IMR-90 (cell line): ENCODE measurements around the gene SLC25A31. TPM values are rescaled to one million over a fixed set of nuclear protein-coding genes. Genes with fewer than 3 reads are reported as not detected.

Source experiments
- ATAC-seq: fragments of 200-7000 bp; cut with Tn5 transposase; 2 replicates; pipeline ENCODE4 v1.9.1; 2020; ENCODE audit warnings: low read depth, mild to moderate bottlenecking, moderate library complexity
- BruUV-seq: library from RNA; stranded (reverse); fragments of 400-500 nt; replicated peaks from 2 replicates; lab custom pipeline; 2021; lab: Mats Ljungman, UMichigan
- CTCF ChIA-PET: fragments of 300-600 bp; formaldehyde crosslinking; extraction: SDS; loops from one replicate; lab custom pipeline; 2021; ENCODE audit warnings: antibody characterized with exemption; lab: Yijun Ruan, JAX
- POLR2A ChIA-PET: fragments of 300-600 bp; sonication (Branson Sonifier 250); formaldehyde crosslinking; loops from one replicate; lab custom pipeline; 2022; ENCODE audit warnings: antibody characterized with exemption; ENCODE audit not compliant: unreplicated experiment; lab: Charles Lee
- DNase-seq: peaks from one replicate; pipeline ENCODE4 v3.0.0; 2013
- H2AFZ ChIP-seq: replicated peaks from 2 replicates; pipeline ENCODE3; 2013; ENCODE audit warnings: low read length, mild to moderate bottlenecking; ENCODE audit not compliant: poor library complexity
- H2AK5ac ChIP-seq: 2 replicates; pipeline ENCODE4 v1.6.1; 2013; ENCODE audit warnings: low read depth, low read length, inconsistent platforms
- H2AK9ac ChIP-seq: replicated peaks from 2 replicates; pipeline ENCODE3; 2013; ENCODE audit warnings: mild to moderate bottlenecking, low read depth, low read length, moderate library complexity; ENCODE audit not compliant: poor library complexity
- H2BK120ac ChIP-seq: 2 replicates; pipeline ENCODE4 v1.6.1; 2013; ENCODE audit warnings: low read depth, low read length, inconsistent platforms
- H2BK15ac ChIP-seq: 3 replicates; pipeline ENCODE4 v1.6.1; 2013; ENCODE audit warnings: low read depth, low read length, inconsistent platforms
- H2BK20ac ChIP-seq: 2 replicates; pipeline ENCODE4 v1.6.1; 2013; ENCODE audit warnings: low read depth, mild to moderate bottlenecking, inconsistent platforms, low read length, moderate library complexity
- H2BK5ac ChIP-seq: 2 replicates; pipeline ENCODE4 v1.6.1; 2013; ENCODE audit warnings: mild to moderate bottlenecking, low read depth, low read length, inconsistent platforms; ENCODE audit not compliant: poor library complexity, severe bottlenecking
- H3K14ac ChIP-seq: replicated peaks from 2 replicates; pipeline ENCODE4 v1.6.1; 2013; ENCODE audit warnings: low read depth, low read length, inconsistent platforms
- H3K18ac ChIP-seq: 2 replicates; pipeline ENCODE4 v1.6.1; 2013; ENCODE audit warnings: low read depth, low read length, control low read depth
- H3K23ac ChIP-seq: 2 replicates; pipeline ENCODE4 v1.6.1; 2013; ENCODE audit warnings: low read depth, low read length, inconsistent platforms
- H3K27ac ChIP-seq: 2 replicates; pipeline ENCODE4 v1.5.1; 2013; ENCODE audit warnings: mild to moderate bottlenecking, control low read depth, low read length; ENCODE audit not compliant: insufficient read depth
- H3K27me3 ChIP-seq: 2 replicates; pipeline ENCODE4 v1.6.1; 2013; ENCODE audit warnings: low read length; ENCODE audit not compliant: control insufficient read depth, insufficient read depth
- H3K36me3 ChIP-seq: 2 replicates; pipeline ENCODE4 v1.6.1; 2013; ENCODE audit warnings: low read length, mixed read lengths; ENCODE audit not compliant: control insufficient read depth, insufficient read depth
- H3K4ac ChIP-seq: 2 replicates; pipeline ENCODE4 v1.6.1; 2013; ENCODE audit warnings: low read depth, low read length, inconsistent platforms
- H3K4me1 ChIP-seq: 2 replicates; pipeline ENCODE4 v1.6.1; 2013; ENCODE audit warnings: low read length, mixed read lengths; ENCODE audit not compliant: control insufficient read depth, insufficient read depth
- H3K4me2 ChIP-seq: 2 replicates; pipeline ENCODE4 v1.6.1; 2013; ENCODE audit warnings: low read depth, mild to moderate bottlenecking, control low read depth, low read length, moderate library complexity
- H3K4me3 ChIP-seq: 2 replicates; pipeline ENCODE4 v1.5.1; 2013; ENCODE audit warnings: low read depth, mild to moderate bottlenecking, control low read depth, low read length, moderate library complexity; ENCODE audit not compliant: insufficient read depth
- H3K56ac ChIP-seq: 2 replicates; pipeline ENCODE4 v1.6.1; 2013; ENCODE audit warnings: low read length, inconsistent platforms; ENCODE audit not compliant: insufficient read depth; ENCODE audit errors: extremely low read depth
- H3K79me1 ChIP-seq, 2 experiments: 2 replicates each; pipeline ENCODE4 v1.6.1; 2013; ENCODE audit warnings: low read length in 2 of 2, inconsistent platforms in 1 of 2, low read depth in 1 of 2
- H3K9ac ChIP-seq: 2 replicates; pipeline ENCODE4 v1.6.1; 2013; ENCODE audit warnings: low read depth, low read length, control low read depth
- H3K9me1 ChIP-seq: 2 replicates; pipeline ENCODE4 v1.6.1; 2013; ENCODE audit warnings: low read length, inconsistent platforms; ENCODE audit not compliant: insufficient read depth
- H3K9me3 ChIP-seq: 2 replicates; pipeline ENCODE4 v1.6.1; 2013; ENCODE audit warnings: low read length; ENCODE audit not compliant: control insufficient read depth, insufficient read depth
- H4K20me1 ChIP-seq: 2 replicates; pipeline ENCODE4 v1.6.1; 2013; ENCODE audit warnings: low read length, inconsistent platforms; ENCODE audit not compliant: insufficient read depth
- H4K5ac ChIP-seq: 2 replicates; pipeline ENCODE4 v1.6.1; 2013; ENCODE audit warnings: mild to moderate bottlenecking, low read depth, low read length, control low read depth
- H4K8ac ChIP-seq, 2 experiments: 2 replicates each; pipeline ENCODE4 v1.6.1; 2013; ENCODE audit warnings: low read depth in 2 of 2, low read length in 2 of 2, control low read depth in 1 of 2, inconsistent platforms in 1 of 2
- H4K91ac ChIP-seq: 2 replicates; pipeline ENCODE4 v1.6.1; 2013; ENCODE audit warnings: low read depth, low read length, inconsistent platforms; ENCODE audit not compliant: insufficient read depth
- BHLHE40 ChIP-seq: fragments of 150-350 bp; IDR thresholded peaks from 2 replicates; pipeline ENCODE4 v1.6.1; 2016; ENCODE audit warnings: mild to moderate bottlenecking, low read depth, low read length
- CEBPB ChIP-seq: IDR thresholded peaks from 2 replicates; pipeline ENCODE4 v1.6.1; 2012; ENCODE audit warnings: low read depth, low read length, improper control_type of control experiment
- CHD1 ChIP-seq: IDR thresholded peaks from 2 replicates; pipeline ENCODE4 v1.6.1; 2012; ENCODE audit warnings: low read depth, low read length, improper control_type of control experiment
- CTCF ChIP-seq: conservative IDR thresholded peaks from 2 replicates; pipeline ENCODE4 v1.5.1; 2012; ENCODE audit warnings: mild to moderate bottlenecking, low read depth, low read length, improper control_type of control experiment
- FOS ChIP-seq: fragments of 150-350 bp; IDR thresholded peaks from 2 replicates; pipeline ENCODE4 v1.6.1; 2016; ENCODE audit warnings: low read depth, low read length
- MAFK ChIP-seq: IDR thresholded peaks from 2 replicates; pipeline ENCODE4 v1.6.1; 2012; ENCODE audit warnings: low read depth, low read length, improper control_type of control experiment
- MAZ ChIP-seq: IDR thresholded peaks from 2 replicates; pipeline ENCODE4 v1.6.1; 2012; ENCODE audit warnings: low read depth, mild to moderate bottlenecking, low read length, improper control_type of control experiment, moderate library complexity, borderline replicate concordance
- MXI1 ChIP-seq: IDR thresholded peaks from 2 replicates; pipeline ENCODE4 v1.6.1; 2012; ENCODE audit warnings: low read depth, mild to moderate bottlenecking, low read length, moderate library complexity, borderline replicate concordance
- POLR2A ChIP-seq: IDR thresholded peaks from 2 replicates; pipeline ENCODE4 v1.6.1; 2012; ENCODE audit warnings: mild to moderate bottlenecking, low read depth, low read length
- RAD21 ChIP-seq: IDR thresholded peaks from 2 replicates; pipeline ENCODE4 v1.6.1; 2012; ENCODE audit warnings: low read length, improper control_type of control experiment
- RCOR1 ChIP-seq: IDR thresholded peaks from 2 replicates; pipeline ENCODE4 v1.6.1; 2012; ENCODE audit warnings: mild to moderate bottlenecking, low read length, improper control_type of control experiment; ENCODE audit not compliant: insufficient replicate concordance
- RFX5 ChIP-seq: IDR thresholded peaks from 2 replicates; pipeline ENCODE4 v1.8.0; 2012; ENCODE audit warnings: low read depth, mild to moderate bottlenecking, low read length, moderate library complexity
- SMC3 ChIP-seq: fragments of 150-350 bp; IDR thresholded peaks from 2 replicates; pipeline ENCODE4 v1.6.1; 2016; ENCODE audit warnings: low read depth, mild to moderate bottlenecking, antibody characterized with exemption, low read length, moderate library complexity
- whole genome bisulfite sequencing, 2 experiments: methylation state at CpG; one replicate each; pipeline versions ENCODE4 v1.1.5 to v1.1.7; 2013; ENCODE audit warnings: missing lambda C conversion rate in 2 of 2; ENCODE audit not compliant: insufficient read length in 1 of 2; ENCODE audit errors: extremely low coverage in 2 of 2; 5-methylcytosine and 5-hydroxymethylcytosine counted together
- dilution Hi-C: fragments of 300-500 bp; cut with HindIII; formaldehyde crosslinking; loops from one replicate; pipeline ENCODE4 v1.14.3; 2018; ENCODE audit warnings: low sequenced_read_pairs; ENCODE audit not compliant: unreplicated experiment
- in situ Hi-C: fragments of 300-500 bp; cut with MboI; formaldehyde crosslinking; loops from 3 replicates; pipeline ENCODE4 v1.14.3; 2019; ENCODE audit warnings: low sequenced_read_pairs, inconsistent platforms, mixed read lengths
- intact Hi-C: fragments of 100-400 bp; cut with micrococcal nuclease; formaldehyde crosslinking; loops from 2 replicates; pipeline ENCODE4 v1.10.0; 2022
- polyA plus RNA-seq, 3 experiments: library from polyadenylated mRNA; depleted of rRNA; stranded (reverse); fragments of >200 nt; gene quantifications; 2 replicates each; pipeline ENCODE4 v1.2.3, GENCODE V29; 2012; ENCODE audit warnings: low replicate concordance in 1 of 3
- total RNA-seq: library from RNA; depleted of rRNA; stranded (reverse); fragments of >200 nt; gene quantifications from 2 replicates; pipeline ENCODE4 v1.2.3, GENCODE V29; 2012
- TF ChIP-seq, protein P1 (sequence below): fragments of 150-350 bp; IDR thresholded peaks from 2 replicates; pipeline ENCODE4 v1.6.1; 2016; ENCODE audit warnings: low read depth, mild to moderate bottlenecking, low read length, moderate library complexity, borderline replicate concordance

The SLC25A31 gene
- total and polyA plus RNA-seq, 2 of the 4 experiments (the other 2 are of a cell fraction): not detected

DNA sequence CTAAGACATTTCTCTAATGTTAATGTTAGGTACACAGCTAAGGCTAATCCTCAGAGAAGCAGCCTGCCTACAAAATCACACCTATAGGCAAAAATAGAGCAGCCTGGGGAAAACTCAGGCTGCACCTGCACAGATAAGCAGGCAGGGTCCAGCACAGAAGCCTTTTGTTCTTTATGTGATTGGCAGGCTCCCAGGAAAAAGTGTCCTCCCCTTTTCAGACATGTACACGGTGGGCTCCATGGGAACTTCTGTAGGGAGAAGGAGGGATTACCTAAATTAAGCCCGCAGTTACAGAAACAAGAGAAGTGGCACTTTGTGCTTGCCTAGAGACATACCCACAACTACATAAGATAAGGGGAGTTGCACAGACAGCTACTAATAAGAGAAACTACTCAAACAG is 47.9 kb downstream of the SLC25A31 start:
- Histone ChIP-seq H4K91ac (no peak overlapping the region), H2BK15ac (no peak overlapping the region), H4K20me1 (no peaks in the 10 kb centered on the region), H3K9ac (no peak overlapping the region), H4K5ac (no peak overlapping the region), H4K8ac (no peak overlapping the region), H2BK120ac (no peak overlapping the region), H3K4ac (no peak overlapping the region), H3K27ac (no peak overlapping the region), H3K14ac (no peak overlapping the region), H3K9me3 (no peaks in the 10 kb centered on the region), H3K79me1 (no peaks in the 10 kb centered on the region), H3K4me3 (no peak overlapping the region), H2AK5ac (no peak overlapping the region), H3K18ac (no peak overlapping the region), H3K36me3 (no peaks in the 10 kb centered on the region), H3K4me2 (no peak overlapping the region), H2AFZ (no peak overlapping the region), H2BK20ac (no peak overlapping the region), H2AK9ac (no peak overlapping the region), H3K4me1 (no peaks in the 10 kb centered on the region), H3K56ac (no peak overlapping the region), H2BK5ac (no peak overlapping the region), H3K9me1 (0 out of 2 replicates have a peak, but pooled peaks cover 3% of the 10 kb centered on the region), H3K27me3 (no peaks in the 10 kb centered on the region; the same call in 1 of the 2 replicates), H3K23ac (no peak overlapping the region)
- dilution Hi-C loops (no loop called here), intact Hi-C loops (no loop called here), in situ Hi-C loops (no loop called here)
- POLR2A ChIA-PET: no interaction called here
- BruUV-seq: no TSS peak
- CTCF ChIA-PET: no interaction called here
- DNase-seq: no peak
- TF ChIP-seq CEBPB (no peak), FOS (no peak), MAFK (no peak), SMC3 (no peak), RAD21 (no peak), CTCF (no peak), MAZ (no peak), RFX5 (no peak), POLR2A (no peak), CHD1 (no peak), BHLHE40 (no peak), RCOR1 (no peak), MXI1 (no peak)
- TF ChIP-seq, protein P1, sequence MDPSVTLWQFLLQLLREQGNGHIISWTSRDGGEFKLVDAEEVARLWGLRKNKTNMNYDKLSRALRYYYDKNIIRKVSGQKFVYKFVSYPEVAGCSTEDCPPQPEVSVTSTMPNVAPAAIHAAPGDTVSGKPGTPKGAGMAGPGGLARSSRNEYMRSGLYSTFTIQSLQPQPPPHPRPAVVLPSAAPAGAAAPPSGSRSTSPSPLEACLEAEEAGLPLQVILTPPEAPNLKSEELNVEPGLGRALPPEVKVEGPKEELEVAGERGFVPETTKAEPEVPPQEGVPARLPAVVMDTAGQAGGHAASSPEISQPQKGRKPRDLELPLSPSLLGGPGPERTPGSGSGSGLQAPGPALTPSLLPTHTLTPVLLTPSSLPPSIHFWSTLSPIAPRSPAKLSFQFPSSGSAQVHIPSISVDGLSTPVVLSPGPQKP: no peak
- no CpG with 5 or more reads among the region's 2 CpGs for WGBS, 2 experiments
- no peak for ATAC-seq
